Effector CD8-positive, alpha-beta T cell (primary cell): ENCODE measurements around the gene XK.
"Not testable (repeated sequence)": the region's sequence is repeated elsewhere in the genome, so short reads cannot be mapped to it uniquely, and the experiment has no call there.

Source experiments
- DNase-seq: peaks from one replicate; lab custom pipeline; 2025; lab: John Stamatoyannopoulos, UW
- total RNA-seq, 4 experiments: gene quantifications; one replicate each; lab custom pipeline; 2026; lab: John Stamatoyannopoulos, UW

XK gene, protein sequence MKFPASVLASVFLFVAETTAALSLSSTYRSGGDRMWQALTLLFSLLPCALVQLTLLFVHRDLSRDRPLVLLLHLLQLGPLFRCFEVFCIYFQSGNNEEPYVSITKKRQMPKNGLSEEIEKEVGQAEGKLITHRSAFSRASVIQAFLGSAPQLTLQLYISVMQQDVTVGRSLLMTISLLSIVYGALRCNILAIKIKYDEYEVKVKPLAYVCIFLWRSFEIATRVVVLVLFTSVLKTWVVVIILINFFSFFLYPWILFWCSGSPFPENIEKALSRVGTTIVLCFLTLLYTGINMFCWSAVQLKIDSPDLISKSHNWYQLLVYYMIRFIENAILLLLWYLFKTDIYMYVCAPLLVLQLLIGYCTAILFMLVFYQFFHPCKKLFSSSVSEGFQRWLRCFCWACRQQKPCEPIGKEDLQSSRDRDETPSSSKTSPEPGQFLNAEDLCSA
- 0 to 0.35 (median 0.19) reads per million in 4 experiments for total RNA-seq

DNA sequence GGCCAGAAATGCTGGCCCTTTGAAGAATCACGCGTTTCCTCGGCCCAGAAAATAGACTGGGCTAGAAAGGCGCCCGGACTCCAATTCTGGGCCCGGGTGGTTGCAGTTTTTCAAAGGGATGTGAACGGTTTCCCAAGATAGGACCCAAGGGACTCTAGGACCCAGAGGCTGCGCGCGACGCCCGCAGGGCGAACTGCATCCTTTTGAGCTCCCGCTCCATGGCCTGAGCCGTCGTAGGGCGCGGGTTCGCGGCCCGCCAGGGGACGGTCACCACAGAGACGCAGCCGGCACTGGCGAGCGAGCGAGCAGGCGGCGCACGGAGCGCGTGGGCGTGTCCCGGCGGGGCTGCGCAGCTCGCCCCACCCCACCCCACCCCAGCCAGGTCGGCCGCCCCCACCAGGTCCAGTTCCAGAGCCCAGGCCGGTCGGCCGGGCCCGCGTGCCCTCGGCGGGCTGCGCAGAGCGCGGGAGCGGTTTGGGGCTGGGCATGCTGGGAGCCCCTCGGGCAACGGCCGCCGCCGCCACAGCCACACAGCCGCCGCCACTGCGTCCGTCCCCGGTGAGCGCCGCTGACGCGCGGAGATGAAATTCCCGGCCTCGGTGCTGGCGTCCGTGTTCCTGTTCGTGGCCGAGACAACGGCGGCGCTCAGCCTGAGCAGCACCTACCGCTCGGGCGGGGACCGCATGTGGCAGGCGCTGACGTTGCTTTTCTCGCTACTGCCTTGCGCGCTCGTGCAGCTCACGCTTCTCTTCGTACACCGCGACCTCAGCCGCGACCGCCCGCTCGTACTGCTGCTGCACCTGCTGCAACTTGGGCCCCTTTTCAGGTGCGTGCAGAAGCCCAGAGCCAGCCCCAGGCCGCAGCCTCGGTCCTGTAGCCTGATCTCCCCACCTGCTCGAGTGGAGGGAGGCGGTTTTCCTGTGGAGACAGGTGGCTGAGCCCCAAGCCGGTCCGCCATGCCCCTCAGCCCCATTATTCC, at the start of gene XK:
Gene XK, plus strand, starts transcription at position 411 of the 979 bp plus-strand sequence. Its CDS starts 171 bp downstream, at position 582.
- DNase-seq: no peak

GRCh38 chrX:37638047-37638446, 47.5 kb upstream of the XK start:
- no peak for DNase-seq

DNA sequence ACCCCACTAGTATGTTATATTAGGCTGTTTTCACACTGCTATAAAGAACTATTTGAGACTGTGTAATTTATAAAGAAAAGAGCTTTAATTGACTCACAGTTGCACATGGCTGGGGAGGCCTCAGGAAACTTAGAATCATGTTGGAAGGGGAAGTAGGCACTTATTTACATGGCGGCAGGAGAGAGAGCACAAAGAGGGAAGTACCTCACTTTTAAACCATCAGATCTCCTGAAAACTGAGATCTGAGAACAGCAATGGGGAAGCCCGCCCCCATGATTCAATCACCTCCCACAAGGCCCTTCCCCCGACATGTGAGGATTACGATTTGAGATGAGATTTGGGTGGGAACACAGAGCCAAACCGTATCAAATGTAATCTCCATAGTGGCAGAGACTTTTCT, 45.4 kb upstream of the XK start:
- no peak for DNase-seq

- DNase-seq: no peak
Observed at GRCh38 chrX:37641859-37642258, 43.7 kb upstream of the XK start.

DNA sequence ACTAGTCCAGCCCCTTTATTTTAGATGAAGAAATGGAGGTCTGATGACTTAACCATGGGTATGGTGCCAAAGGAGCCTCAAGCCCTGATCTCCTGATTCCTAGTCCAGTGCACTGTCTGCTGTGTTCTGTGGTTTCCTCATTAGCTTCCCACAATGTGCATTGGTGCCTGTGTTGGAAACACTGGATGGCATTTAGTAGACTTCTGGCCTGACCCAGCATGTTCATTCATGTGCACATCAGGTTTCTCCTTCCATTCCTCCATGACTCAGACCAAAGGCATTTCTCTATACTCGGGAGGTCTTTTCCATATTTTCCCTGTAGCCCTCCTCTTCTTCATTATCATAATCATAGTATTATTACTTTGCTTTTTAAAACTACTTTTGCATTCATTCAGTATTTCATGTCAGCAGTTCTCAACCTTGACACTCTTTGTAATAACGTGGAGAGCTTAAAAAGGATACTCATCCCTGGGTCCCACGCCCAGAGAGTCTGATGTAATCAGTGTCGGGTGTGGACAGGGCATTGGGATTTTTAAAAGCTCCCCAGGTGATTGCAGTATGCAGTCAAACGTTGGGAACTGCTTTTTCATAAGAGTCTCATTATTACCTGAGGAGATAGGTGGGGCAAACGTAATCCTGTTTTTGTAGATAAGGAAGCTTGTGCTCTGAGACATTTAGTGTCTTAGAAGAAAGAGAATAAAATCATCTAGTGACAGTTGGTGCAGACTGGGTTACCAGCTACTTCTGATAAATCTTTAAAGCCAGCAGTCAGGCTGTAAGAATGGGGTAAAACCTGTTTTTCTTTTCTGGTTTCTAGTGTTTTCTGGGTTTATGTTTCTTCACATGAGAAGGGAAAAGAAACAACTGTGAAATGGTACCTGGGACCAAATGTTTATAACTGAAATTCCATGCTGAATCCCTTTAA, 40.9 kb upstream of the XK start:
- no peak for DNase-seq

DNA sequence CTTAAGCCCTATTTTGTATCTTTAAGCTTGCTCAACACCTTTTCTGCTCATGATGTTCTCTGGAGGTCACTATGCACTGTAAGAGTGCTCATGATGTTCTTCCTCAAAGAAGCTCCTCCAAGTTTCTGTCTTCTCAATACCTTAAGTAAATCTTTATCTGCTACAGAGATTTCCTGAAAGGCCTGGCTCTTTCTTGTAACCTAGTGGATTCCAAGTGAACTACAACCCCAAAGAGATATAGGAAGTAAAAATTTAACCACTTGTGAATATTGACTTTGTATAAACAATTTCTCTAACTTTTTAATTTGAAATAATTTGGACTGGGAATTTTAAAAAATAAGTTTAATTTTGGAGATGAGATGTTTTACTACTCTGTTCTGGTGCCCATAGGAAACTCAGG, 39.3 kb upstream of the XK start:
- no peak for DNase-seq

GRCh38 chrX:37650879-37651278, 34.7 kb upstream of the XK start:
- DNase-seq: not testable (repeated sequence)

GRCh38 chrX:37651921-37652452, 33.6 kb upstream of the XK start:
- DNase-seq: no peak

DNA sequence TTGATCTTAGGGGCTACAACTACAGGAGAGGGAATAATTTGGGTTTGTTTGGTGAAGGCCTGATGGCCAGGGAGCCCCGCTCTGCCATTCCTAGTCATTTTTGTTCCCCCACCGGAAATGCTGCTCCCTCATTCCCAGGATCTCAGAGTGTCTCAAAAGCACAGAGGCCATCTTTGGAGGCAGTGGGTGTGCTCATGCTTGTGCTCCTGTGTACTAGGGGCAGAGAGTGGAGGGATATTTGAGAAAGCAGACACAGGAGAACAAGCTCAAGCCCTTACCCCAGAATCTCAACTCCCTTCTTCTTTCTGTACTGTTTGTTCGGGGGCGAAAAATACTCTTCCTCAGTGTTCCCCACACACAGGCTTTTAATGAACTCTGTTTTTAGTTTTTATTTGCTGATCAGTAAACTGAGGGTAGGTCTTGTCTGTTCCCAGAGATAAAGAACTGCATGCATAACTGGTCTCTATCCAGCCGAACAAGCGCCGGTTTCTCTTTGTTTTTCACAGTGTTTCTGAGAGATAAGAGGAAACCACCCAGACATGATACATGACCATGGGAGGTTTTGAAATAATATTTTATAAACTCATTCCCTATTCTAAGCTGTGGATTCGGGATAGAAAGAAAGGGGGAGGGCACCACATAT, 32.9 kb upstream of the XK start:
- no peak for DNase-seq

GRCh38 chrX:37653397-37654085, 32.0 kb upstream of the XK start:
- no peak for DNase-seq

DNA sequence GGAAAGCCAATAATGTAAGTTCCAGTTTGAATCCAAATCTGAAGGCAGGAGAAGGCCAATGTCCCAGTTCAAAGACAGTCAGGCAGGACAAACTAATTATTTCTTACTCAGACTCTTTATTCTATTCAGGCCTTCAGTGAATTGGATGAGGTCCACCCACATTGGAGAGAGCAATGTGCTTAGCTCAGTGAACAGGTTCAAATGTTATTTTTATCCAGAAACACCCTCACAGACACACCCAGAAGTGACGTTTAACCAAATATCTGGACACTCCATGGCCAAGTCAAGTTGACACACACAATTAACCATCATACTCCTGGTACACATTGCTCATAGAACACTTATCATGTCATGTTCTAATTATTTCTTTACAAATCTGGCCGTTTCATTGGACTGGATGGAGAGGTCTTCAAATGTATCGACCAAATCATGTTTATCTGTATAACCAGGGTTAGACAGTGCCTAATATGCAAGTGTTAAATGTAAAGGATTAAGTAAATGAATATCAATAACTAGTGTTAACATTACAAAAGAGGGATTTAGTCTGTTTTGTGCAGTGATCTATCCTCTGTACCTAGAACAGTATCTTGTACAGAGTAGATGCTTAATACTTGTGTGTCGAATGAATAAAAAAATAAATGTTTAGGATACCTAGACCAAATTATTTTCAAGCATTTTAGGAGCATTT, 27.1 kb upstream of the XK start:
- DNase-seq: no peak

DNA sequence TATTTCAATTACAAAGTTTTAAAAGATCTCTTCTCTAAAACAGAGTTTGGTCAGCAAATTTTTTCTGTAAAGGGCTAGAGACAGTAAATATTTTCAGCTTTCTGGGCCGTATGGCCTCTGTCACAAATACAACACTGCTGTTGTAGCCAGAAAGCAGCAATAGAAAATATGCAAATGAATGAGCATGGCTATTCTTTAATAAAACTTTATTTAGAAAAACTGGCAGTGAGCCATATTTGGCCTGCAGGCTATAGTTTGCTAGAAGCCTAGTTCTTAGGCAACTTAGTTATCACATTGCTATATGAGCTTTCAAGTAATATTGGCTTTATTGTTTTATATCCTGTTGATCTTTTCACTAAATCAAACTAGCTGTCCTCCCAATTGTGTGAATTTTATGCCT, 26.5 kb upstream of the XK start:
- no peak for DNase-seq

DNA sequence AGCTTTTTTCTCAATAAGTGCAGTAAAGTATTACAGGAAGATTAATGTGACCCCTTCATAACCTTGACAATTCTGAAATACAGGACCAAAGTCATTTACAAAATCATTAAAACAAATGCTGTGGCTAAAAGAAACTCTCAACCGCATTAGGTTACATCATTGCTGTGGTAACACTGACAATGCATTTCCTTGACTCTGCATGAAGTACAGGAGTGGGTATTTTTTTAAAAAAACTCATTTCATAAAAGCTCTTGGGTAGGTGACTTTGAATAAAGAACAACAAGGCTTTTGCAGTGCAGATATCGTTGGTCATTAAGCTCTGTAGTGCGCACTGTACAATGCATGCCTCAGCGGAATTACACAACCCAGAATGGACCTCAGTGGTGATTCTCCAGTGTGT, 23.4 kb upstream of the XK start:
- no peak for DNase-seq

GRCh38 chrX:37666516-37666915, 19.1 kb upstream of the XK start:
- no peak for DNase-seq

- no peak for DNase-seq
Observed at GRCh38 chrX:37667141-37667540, 18.4 kb upstream of the XK start.

GRCh38 chrX:37672563-37672962, 13.0 kb upstream of the XK start:
- DNase-seq: no peak

GRCh38 chrX:37676811-37677210, 8.8 kb upstream of the XK start:
- no peak for DNase-seq

GRCh38 chrX:37677243-37677642, 8.3 kb upstream of the XK start:
- DNase-seq: no peak

GRCh38 chrX:37677765-37678164, 7.8 kb upstream of the XK start:
- DNase-seq: no peak

- no peak for DNase-seq
Observed at GRCh38 chrX:37678574-37678973, 7.0 kb upstream of the XK start.
